ENCODE results near the gene CCDC182. TPM values are rescaled to one million over a fixed set of nuclear protein-coding genes. Genes with fewer than 3 reads are reported as not detected.

The CCDC182 gene
- total RNA-seq (2014; rRNA removed; shearing (Covaris generic)) (not detected in 2 replicates), polyA plus RNA-seq (2016; fragmentation: Nextera tagmentation; extraction: Ambion mirVana) (not detected in 2 replicates)

- Histone ChIP-seq H2AFZ (no peak within 1 kb of the TSS), H3K4me1 (ENCODE audit: insufficient read depth) (no peaks in the 10 kb centered on the region), H3K9me2 (ENCODE audit: insufficient read depth) (no peaks in the 10 kb centered on the region), H3K4me2 (ENCODE audit: unreplicated experiment) (no peak within 1 kb of the TSS), H3K36me3 (ENCODE audit: low read depth) (no peaks in the 10 kb centered on the region), H3K9ac (no peak within 1 kb of the TSS), H3K27ac (no peak within 1 kb of the TSS), H3K9me3 (ENCODE audit: low read depth) (no peaks in the 10 kb centered on the region), H4K20me1 (ENCODE audit: insufficient read depth) (no peaks in the 10 kb centered on the region), H3K79me2 (ENCODE audit: insufficient read depth) (no peaks in the 10 kb centered on the region), H3K27me3 (replicated peaks; ENCODE audit: insufficient read depth) (peaks cover 41% of the 10 kb centered on the region), H3F3A (ENCODE audit: insufficient read depth) (no peaks in the 10 kb centered on the region), H3K4me3 (no peak within 1 kb of the TSS)
- TF ChIP-seq EZH2 (IDR thresholded peaks at IDR 0.05; ENCODE audit: insufficient read depth, poor library complexity, severe bottlenecking): no peak
- TF ChIP-seq EZH2phosphoT487 (IDR thresholded peaks at IDR 0.05; ENCODE audit: insufficient read depth, low read depth): no peak
- in situ Hi-C loops (cut with MboI): loop anchor here (10.0 kb wide), 2 partner anchors 500 to 610 kb away; no protein-coding TSS in a partner anchor
- DNase-seq: no peak
- 17% methylated on average over 4 of the region's 4 CpGs for WGBS, 2 experiments (ENCODE audit: low coverage in 1 of 2, low lambda C conversion rate in 2 of 2, missing lambda C conversion rate in 2 of 2)
Measured at GRCh38 chr17:57745242-57745641, at the start of gene CCDC182. Gene CCDC182 (minus strand): TSS chr17:57745299. CDS start chr17:57745272, 27 bp downstream.

GRCh38 chr17:57794841-57795240 is 49.7 kb upstream of the CCDC182 start:
- Histone ChIP-seq H3K9me3 (ENCODE audit: low read depth) (no peaks in the 10 kb centered on the region), H3K79me2 (ENCODE audit: insufficient read depth) (no peaks in the 10 kb centered on the region), H3K9me2 (ENCODE audit: insufficient read depth) (no peaks in the 10 kb centered on the region), H3K4me2 (ENCODE audit: unreplicated experiment) (no peak overlapping the region), H3K27me3 (replicated peaks; ENCODE audit: insufficient read depth) (peaks cover 28% of the 10 kb centered on the region), H3K36me3 (ENCODE audit: low read depth) (no peaks in the 10 kb centered on the region), H2AFZ (no peak overlapping the region), H3K4me1 (ENCODE audit: insufficient read depth) (no peaks in the 10 kb centered on the region), H3K4me3 (no peak overlapping the region), H3K27ac (no peak overlapping the region), H4K20me1 (ENCODE audit: insufficient read depth) (no peaks in the 10 kb centered on the region), H3K9ac (no peak overlapping the region), H3F3A (ENCODE audit: insufficient read depth) (no peaks in the 10 kb centered on the region)
- no peak for DNase-seq
- in situ Hi-C loops (cut with MboI): no loop called here
- 24 to 28% methylated on average over 2 of the region's 2 CpGs for whole genome bisulfite sequencing, 2 experiments (ENCODE audit: low coverage in 1 of 2, low lambda C conversion rate in 2 of 2, missing lambda C conversion rate in 2 of 2)
- no peak for TF ChIP-seq EZH2phosphoT487 (IDR thresholded peaks at IDR 0.05; ENCODE audit: insufficient read depth, low read depth)
- no peak for TF ChIP-seq EZH2 (IDR thresholded peaks at IDR 0.05; ENCODE audit: insufficient read depth, poor library complexity, severe bottlenecking)

DNA sequence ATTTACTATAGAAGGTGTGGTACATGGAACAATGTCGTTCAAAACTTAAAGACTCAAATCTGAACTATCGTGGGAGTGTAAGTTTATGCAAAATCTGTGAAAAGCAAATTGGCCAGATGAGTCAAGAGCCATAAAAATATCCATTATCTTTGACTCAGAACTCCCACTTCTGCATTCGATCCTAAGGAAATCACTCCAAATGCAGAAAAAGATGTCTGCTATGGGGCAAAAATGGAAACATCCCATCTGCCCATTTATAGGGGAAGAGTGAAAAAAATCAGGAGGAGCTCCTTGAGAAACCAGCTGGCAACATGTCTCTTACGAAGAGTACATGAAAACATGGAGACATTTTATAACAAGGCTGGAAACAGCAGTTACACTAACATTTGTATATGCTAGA is 43.6 kb upstream of the CCDC182 start:
- Histone ChIP-seq H3K4me2 (ENCODE audit: unreplicated experiment) (no peak overlapping the region), H3K9ac (no peak overlapping the region), H3K27ac (no peak overlapping the region), H3K9me3 (ENCODE audit: low read depth) (no peaks in the 10 kb centered on the region), H3K36me3 (ENCODE audit: low read depth) (no peaks in the 10 kb centered on the region), H3K4me1 (ENCODE audit: insufficient read depth) (no peaks in the 10 kb centered on the region), H3K27me3 (replicated peaks; ENCODE audit: insufficient read depth) (peaks cover 60% of the 10 kb centered on the region), H3K9me2 (ENCODE audit: insufficient read depth) (no peaks in the 10 kb centered on the region), H3K79me2 (ENCODE audit: insufficient read depth) (no peaks in the 10 kb centered on the region), H3K4me3 (no peak overlapping the region), H4K20me1 (ENCODE audit: insufficient read depth) (no peaks in the 10 kb centered on the region), H3F3A (ENCODE audit: insufficient read depth) (no peaks in the 10 kb centered on the region), H2AFZ (no peak overlapping the region)
- no peak for DNase-seq
- in situ Hi-C loops (cut with MboI): no loop called here
- WGBS, 2 experiments (ENCODE audit: low coverage in 1 of 2, low lambda C conversion rate in 2 of 2, missing lambda C conversion rate in 2 of 2): 24 to 37% methylated on average over 4 of the region's 4 CpGs
- no peak for TF ChIP-seq EZH2phosphoT487 (IDR thresholded peaks at IDR 0.05; ENCODE audit: insufficient read depth, low read depth)
- TF ChIP-seq EZH2 (IDR thresholded peaks at IDR 0.05; ENCODE audit: insufficient read depth, poor library complexity, severe bottlenecking): no peak

- Histone ChIP-seq H2AFZ (no peak overlapping the region), H3K4me1 (ENCODE audit: insufficient read depth) (no peaks in the 10 kb centered on the region), H3K27ac (no peak overlapping the region), H3K9ac (no peak overlapping the region), H3K4me2 (ENCODE audit: unreplicated experiment) (no peak overlapping the region), H3K4me3 (no peak overlapping the region), H3K9me3 (ENCODE audit: low read depth) (no peaks in the 10 kb centered on the region), H4K20me1 (ENCODE audit: insufficient read depth) (no peaks in the 10 kb centered on the region), H3F3A (ENCODE audit: insufficient read depth) (no peaks in the 10 kb centered on the region), H3K36me3 (ENCODE audit: low read depth) (no peaks in the 10 kb centered on the region), H3K79me2 (ENCODE audit: insufficient read depth) (no peaks in the 10 kb centered on the region), H3K9me2 (ENCODE audit: insufficient read depth) (no peaks in the 10 kb centered on the region), H3K27me3 (replicated peaks; ENCODE audit: insufficient read depth) (peaks cover 53% of the 10 kb centered on the region)
- WGBS, 2 experiments (ENCODE audit: low coverage in 1 of 2, low lambda C conversion rate in 2 of 2, missing lambda C conversion rate in 2 of 2): 48 to 57% methylated on average over 7 of the region's 7 CpGs
- DNase-seq: no peak
- in situ Hi-C loops (cut with MboI): no loop called here
- TF ChIP-seq EZH2phosphoT487 (IDR thresholded peaks at IDR 0.05; ENCODE audit: insufficient read depth, low read depth): no peak
- TF ChIP-seq EZH2 (IDR thresholded peaks at IDR 0.05; ENCODE audit: insufficient read depth, poor library complexity, severe bottlenecking): no peak
Measured at GRCh38 chr17:57785022-57785421, 39.9 kb upstream of the CCDC182 start.
